Activated T-helper 17 cell treated with anti-CD3 and anti-CD28 coated beads, Interleukin-2, amount 50 U/mL, for 72 hours (primary cell): ENCODE data around the gene INHBB. TPM values are rescaled to one million over a fixed set of nuclear protein-coding genes. Genes with fewer than 3 reads are reported as not detected.

ENCODE experiments used
- ATAC-seq: fragments of 150-1000 bp; cut with Tn5 transposase; replicated peaks from 2 replicates; pipeline ENCODE4 v1.10.0; 2021; ENCODE audit warnings: mild to moderate bottlenecking, moderate library complexity
- H3K27ac Mint-ChIP-seq: one replicate; pipeline ENCODE4 v1.8.0; 2022; ENCODE audit warnings: mixed read lengths
- H3K27me3 Mint-ChIP-seq: one replicate; pipeline ENCODE4 v1.8.0; 2022; ENCODE audit warnings: mixed read lengths
- H3K36me3 Mint-ChIP-seq: one replicate; pipeline ENCODE4 v1.8.0; 2022; ENCODE audit warnings: low read depth, mild to moderate bottlenecking, mixed read lengths
- H3K4me1 Mint-ChIP-seq: one replicate; pipeline ENCODE4 v1.8.0; 2022; ENCODE audit warnings: mixed read lengths
- H3K4me3 Mint-ChIP-seq: one replicate; pipeline ENCODE4 v1.8.0; 2022; ENCODE audit warnings: mild to moderate bottlenecking, mixed read lengths
- H3K9me3 Mint-ChIP-seq: one replicate; pipeline ENCODE4 v1.8.0; 2022; ENCODE audit warnings: mixed read lengths
- total RNA-seq, 2 donors: library from RNA; stranded (reverse); gene quantifications; one replicate each; pipeline ENCODE4 v1.2.3, GENCODE V29; 2022

The INHBB gene
- total RNA-seq, 2 donors from 2014 or later: not detected

- Mint-ChIP-seq H3K27me3 (peaks cover 41% of the 10 kb centered on the region), H3K27ac (no peak overlapping the region), H3K4me1 (peaks cover 11% of the 10 kb centered on the region), H3K36me3 (peaks cover 5% of the 10 kb centered on the region), H3K4me3 (peak overlapping the region; percentile 44), H3K9me3 (no peaks in the 10 kb centered on the region)
- ATAC-seq: no peak
These were observed 2.9 kb upstream of the INHBB start for GRCh38 chr2:120343100-120343432.

GRCh38 chr2:120343433-120344105, 2.4 kb upstream of the INHBB start:
- peaks cover 41% of the 10 kb centered on the region for H3K27me3 Mint-ChIP-seq
- peak overlapping the region; percentile 44 for H3K4me3 Mint-ChIP-seq
- H3K4me1 Mint-ChIP-seq: peaks cover 11% of the 10 kb centered on the region
- peak; percentile 54 for ATAC-seq
- peaks cover 5% of the 10 kb centered on the region for H3K36me3 Mint-ChIP-seq
- no peak overlapping the region for H3K27ac Mint-ChIP-seq
- no peaks in the 10 kb centered on the region for H3K9me3 Mint-ChIP-seq

GRCh38 chr2:120344214-120344975, 1.5 kb upstream of the INHBB start:
- H3K9me3 Mint-ChIP-seq: no peaks in the 10 kb centered on the region
- H3K4me3 Mint-ChIP-seq: peak overlapping the region; percentile 44
- H3K27ac Mint-ChIP-seq: no peak overlapping the region
- H3K4me1 Mint-ChIP-seq: peaks cover 11% of the 10 kb centered on the region
- peaks cover 41% of the 10 kb centered on the region for H3K27me3 Mint-ChIP-seq
- no peak for ATAC-seq
- peaks cover 5% of the 10 kb centered on the region for H3K36me3 Mint-ChIP-seq

GRCh38 chr2:120344976-120345581, 857 bp upstream of the INHBB start:
- no peak overlapping the region for H3K4me3 Mint-ChIP-seq
- no peak overlapping the region for H3K27ac Mint-ChIP-seq

GRCh38 chr2:120345608-120346007, 328 bp upstream of the INHBB start:
- no peak for ATAC-seq
- peaks cover 5% of the 10 kb centered on the region for H3K36me3 Mint-ChIP-seq
- H3K27ac Mint-ChIP-seq: no peak overlapping the region
- H3K4me1 Mint-ChIP-seq: peaks cover 11% of the 10 kb centered on the region
- peaks cover 37% of the 10 kb centered on the region for H3K27me3 Mint-ChIP-seq
- no peak overlapping the region for H3K4me3 Mint-ChIP-seq
- no peaks in the 10 kb centered on the region for H3K9me3 Mint-ChIP-seq

More at GRCh38 chr2:120344976-120345581, 857 bp upstream of the INHBB start:
- ATAC-seq: peak; percentile 27
- Mint-ChIP-seq H3K9me3 (no peaks in the 10 kb centered on the region), H3K27me3 (peaks cover 41% of the 10 kb centered on the region), H3K36me3 (peaks cover 5% of the 10 kb centered on the region), H3K4me1 (peaks cover 11% of the 10 kb centered on the region)

- H3K4me1 Mint-ChIP-seq: peaks cover 11% of the 10 kb centered on the region
- peak overlapping the region; percentile 68 for H3K4me3 Mint-ChIP-seq
- H3K27ac Mint-ChIP-seq: no peak overlapping the region
- H3K36me3 Mint-ChIP-seq: peaks cover 5% of the 10 kb centered on the region
- ATAC-seq: no peak
- no peaks in the 10 kb centered on the region for H3K9me3 Mint-ChIP-seq
- H3K27me3 Mint-ChIP-seq: peaks cover 37% of the 10 kb centered on the region
These were observed 877 bp downstream of the INHBB start for GRCh38 chr2:120346667-120347358.

- Mint-ChIP-seq H3K36me3 (peaks cover 5% of the 10 kb centered on the region), H3K4me1 (peaks cover 11% of the 10 kb centered on the region), H3K4me3 (peak overlapping the region; percentile 68), H3K27me3 (peaks cover 32% of the 10 kb centered on the region), H3K9me3 (no peaks in the 10 kb centered on the region), H3K27ac (no peak overlapping the region)
- ATAC-seq: no peak
These were observed 1.6 kb downstream of the INHBB start for GRCh38 chr2:120347396-120348060.

- ATAC-seq: no peak
These were observed 2.3 kb downstream of the INHBB start for GRCh38 chr2:120348134-120348736.

GRCh38 chr2:120348737-120349439, 3.0 kb downstream of the INHBB start:
- Mint-ChIP-seq H3K27me3 (peaks cover 30% of the 10 kb centered on the region), H3K36me3 (no peaks in the 10 kb centered on the region), H3K4me1 (peaks cover 6% of the 10 kb centered on the region), H3K27ac (no peak overlapping the region), H3K9me3 (no peaks in the 10 kb centered on the region), H3K4me3 (no peak overlapping the region)
- no peak for ATAC-seq

More at GRCh38 chr2:120348134-120348736, 2.3 kb downstream of the INHBB start:
- no peaks in the 10 kb centered on the region for H3K36me3 Mint-ChIP-seq
- no peaks in the 10 kb centered on the region for H3K9me3 Mint-ChIP-seq
- H3K27me3 Mint-ChIP-seq: peaks cover 26% of the 10 kb centered on the region
- peaks cover 6% of the 10 kb centered on the region for H3K4me1 Mint-ChIP-seq
- H3K27ac Mint-ChIP-seq: no peak overlapping the region
- H3K4me3 Mint-ChIP-seq: no peak overlapping the region

GRCh38 chr2:120349440-120349921, 3.5 kb downstream of the INHBB start:
- H3K9me3 Mint-ChIP-seq: no peaks in the 10 kb centered on the region
- H3K27me3 Mint-ChIP-seq: peaks cover 30% of the 10 kb centered on the region
- no peaks in the 10 kb centered on the region for H3K36me3 Mint-ChIP-seq
- H3K4me1 Mint-ChIP-seq: peaks cover 6% of the 10 kb centered on the region
- H3K4me3 Mint-ChIP-seq: no peak overlapping the region
- ATAC-seq: no peak
- H3K27ac Mint-ChIP-seq: no peak overlapping the region

- Mint-ChIP-seq H3K9me3 (no peaks in the 10 kb centered on the region), H3K27ac (no peak overlapping the region), H3K4me3 (no peak overlapping the region), H3K27me3 (peaks cover 30% of the 10 kb centered on the region), H3K36me3 (no peaks in the 10 kb centered on the region), H3K4me1 (peaks cover 6% of the 10 kb centered on the region)
- no peak for ATAC-seq
These were observed 4.1 kb downstream of the INHBB start for GRCh38 chr2:120350080-120350479.

- H3K4me1 Mint-ChIP-seq: peaks cover 6% of the 10 kb centered on the region
- H3K36me3 Mint-ChIP-seq: no peaks in the 10 kb centered on the region
- no peak overlapping the region for H3K4me3 Mint-ChIP-seq
- ATAC-seq: no peak
- no peak overlapping the region for H3K27ac Mint-ChIP-seq
- no peaks in the 10 kb centered on the region for H3K9me3 Mint-ChIP-seq
- peaks cover 30% of the 10 kb centered on the region for H3K27me3 Mint-ChIP-seq
These were observed 4.9 kb downstream of the INHBB start for GRCh38 chr2:120350801-120351320.
